GM21367 (cell line): Measurements from ENCODE around the gene SRPK3.
"Not testable (repeated sequence)": the region's sequence is repeated elsewhere in the genome, so short reads cannot be mapped to it uniquely, and the experiment has no call there.

ENCODE experiments used
- ATAC-seq: cut with Tn5 transposase; IDR thresholded peaks from one replicate; pipeline ENCODE4 v1.9.1; 2021; ENCODE audit not compliant: unreplicated experiment

SRPK3 gene

GRCh38 chrX:153804621-153805020 is 23.8 kb downstream of the SRPK3 start:
- no peak for ATAC-seq

- ATAC-seq, result no peak
Observed at GRCh38 chrX:153805436-153805835, 24.6 kb downstream of the SRPK3 start.

GRCh38 chrX:153806999-153807575 is 26.2 kb downstream of the SRPK3 start:
- no peak for ATAC-seq

DNA sequence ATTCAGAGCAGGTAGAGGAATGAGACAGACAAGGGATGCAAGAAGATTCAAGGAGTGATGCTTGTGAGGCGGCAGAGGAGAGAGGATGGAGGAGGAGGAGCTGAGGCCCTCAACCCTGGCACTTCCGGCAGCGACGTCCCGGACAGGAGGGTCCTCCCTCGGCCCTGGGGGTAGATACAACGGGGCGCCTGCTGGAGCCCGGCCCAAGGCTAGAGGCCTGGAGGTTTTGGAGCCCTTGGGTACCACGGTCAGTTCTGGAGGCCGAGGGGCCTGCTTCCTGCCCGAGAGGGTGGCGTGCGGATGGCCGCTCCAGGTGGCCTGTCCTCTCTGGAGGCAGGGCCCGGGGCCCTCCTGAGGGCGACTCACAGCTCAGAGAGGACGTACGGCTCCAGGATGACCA is 27.1 kb downstream of the SRPK3 start:
- ATAC-seq, result no peak

- no peak for ATAC-seq
Observed at GRCh38 chrX:153812220-153812619, 31.4 kb downstream of the SRPK3 start.

- no peak for ATAC-seq
Observed at GRCh38 chrX:153813161-153813560, 32.3 kb downstream of the SRPK3 start.

DNA sequence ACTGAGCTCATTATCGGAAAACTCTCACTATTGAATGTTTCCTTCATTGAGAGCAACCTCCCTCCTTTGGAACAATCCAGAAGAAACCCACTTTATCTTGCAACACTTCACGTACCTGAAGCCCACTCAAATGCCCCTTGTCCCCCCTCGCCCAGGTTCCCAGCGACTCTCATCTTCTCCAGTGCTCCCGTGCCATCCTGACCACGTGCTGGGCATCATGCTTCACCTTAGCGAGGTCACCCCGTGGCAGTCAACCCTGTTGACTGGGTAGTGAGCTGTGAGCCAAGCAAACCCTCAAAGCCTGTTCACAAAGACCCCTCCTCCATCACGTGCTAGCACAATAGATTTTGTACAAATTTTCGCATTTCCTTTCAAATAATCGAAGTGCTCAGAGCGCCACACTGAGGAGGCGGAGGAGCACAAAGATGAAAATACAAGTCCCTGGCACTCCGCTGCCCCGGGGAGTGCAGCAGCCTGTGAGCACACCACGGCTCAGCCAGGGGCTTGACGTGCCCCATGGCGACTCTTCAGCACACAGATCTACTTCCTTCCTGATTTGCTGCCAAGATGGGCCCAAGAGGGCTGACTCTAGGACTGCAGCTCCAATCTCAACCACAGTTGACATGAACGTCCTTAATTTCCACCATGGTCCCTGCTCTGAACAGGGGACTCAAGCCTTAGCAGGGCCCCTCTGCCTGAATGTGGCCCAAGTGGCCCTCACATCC is 33.9 kb downstream of the SRPK3 start:
- ATAC-seq, result no peak

GRCh38 chrX:153816831-153817690 is 36.2 kb downstream of the SRPK3 start:
- no peak for ATAC-seq

GRCh38 chrX:153818064-153818463 is 37.2 kb downstream of the SRPK3 start:
- not testable (repeated sequence) for ATAC-seq

DNA sequence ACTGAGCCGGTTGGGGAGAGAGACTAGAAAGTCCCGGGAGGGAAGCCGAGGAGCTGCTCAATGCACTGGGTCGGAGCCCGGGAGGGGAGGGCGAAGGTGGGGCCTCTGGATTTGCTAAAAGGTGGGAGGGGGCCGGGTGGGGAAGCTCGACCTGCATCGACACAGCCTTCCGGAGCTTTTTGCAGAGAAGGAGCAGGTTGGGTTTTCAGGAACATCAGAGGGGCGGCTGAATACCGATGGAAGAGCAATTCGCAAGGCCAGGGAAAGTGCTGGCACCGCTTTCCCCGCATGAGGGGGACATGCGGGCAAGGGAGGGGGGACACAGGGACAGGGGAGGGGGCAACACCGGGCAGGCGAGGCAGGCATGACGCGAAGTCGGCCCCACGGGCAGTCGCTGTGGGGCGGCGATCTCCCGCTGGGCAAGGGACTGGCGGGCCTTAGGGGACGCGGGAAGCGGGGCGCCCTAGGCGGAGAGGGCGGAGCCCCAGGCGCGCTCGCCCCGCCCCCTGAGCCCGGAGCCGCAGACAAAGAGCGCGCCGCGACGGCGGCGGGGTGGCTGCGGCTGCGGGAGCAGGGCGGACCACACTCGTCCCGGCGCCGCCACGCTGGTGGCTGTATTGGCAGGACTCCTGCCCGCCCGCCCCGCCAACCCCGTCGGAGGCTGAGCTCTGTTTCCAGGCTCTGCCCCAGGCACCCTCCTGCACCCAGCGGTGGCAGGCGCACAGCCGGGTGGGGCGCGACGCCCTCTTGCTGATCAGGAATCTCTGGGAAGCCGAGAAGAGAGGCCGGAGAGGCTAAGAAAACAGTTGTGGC is 37.9 kb downstream of the SRPK3 start:
- ATAC-seq, result no peak

DNA sequence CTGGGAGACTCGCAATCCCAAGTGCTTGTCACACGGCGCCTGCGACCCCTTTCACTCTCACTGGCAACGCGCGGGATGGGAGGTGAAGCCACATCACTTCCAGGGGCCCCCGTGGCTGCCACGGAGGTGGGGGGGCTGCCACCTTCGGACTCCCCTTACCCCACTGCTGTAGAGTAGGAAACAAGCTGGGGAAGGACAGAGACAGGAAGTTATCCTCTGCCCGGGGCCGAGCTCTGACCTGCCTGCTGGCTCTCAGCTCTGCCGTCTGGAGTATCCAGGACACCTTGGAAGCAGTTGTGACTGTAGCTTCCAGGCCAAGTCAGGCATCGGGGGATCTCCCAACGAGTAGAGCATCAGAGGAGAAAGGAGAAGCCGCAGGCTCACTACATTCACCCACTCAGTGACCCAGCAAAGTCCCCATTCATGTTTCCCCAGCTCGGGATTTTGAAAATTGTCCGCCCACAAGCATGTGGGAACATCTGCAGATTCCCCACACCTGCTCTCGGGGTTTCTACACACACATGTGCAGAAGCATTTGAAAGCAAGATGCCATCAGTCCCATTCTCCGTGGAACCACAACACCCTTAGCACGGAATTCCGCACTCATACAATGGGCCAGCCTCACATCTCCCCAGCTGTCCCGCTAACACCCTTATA is 38.7 kb downstream of the SRPK3 start:
- no peak for ATAC-seq

GRCh38 chrX:153820601-153821000 is 39.8 kb downstream of the SRPK3 start:
- ATAC-seq, result no peak

DNA sequence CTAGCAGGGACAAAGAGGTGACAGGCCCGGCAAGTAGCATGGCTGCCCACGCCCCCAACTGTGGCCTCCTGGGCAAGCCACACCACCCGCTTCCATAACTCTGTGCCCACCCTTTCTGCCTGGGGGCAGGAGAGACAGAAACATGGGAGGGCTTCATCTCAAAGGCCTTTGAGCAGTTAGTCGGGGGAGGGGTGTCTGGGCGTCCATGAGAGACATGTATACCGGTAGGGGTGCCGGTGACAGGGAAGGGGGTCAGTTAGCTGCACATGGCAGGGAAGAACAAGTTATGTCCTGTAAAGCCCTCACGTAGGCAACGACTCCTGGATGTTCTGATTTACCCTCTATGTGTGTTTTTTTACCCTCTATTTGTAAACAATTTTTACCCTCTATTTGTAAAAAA is 40.2 kb downstream of the SRPK3 start:
- ATAC-seq, result no peak

GRCh38 chrX:153824348-153824747 is 43.5 kb downstream of the SRPK3 start:
- ATAC-seq, result no peak

DNA sequence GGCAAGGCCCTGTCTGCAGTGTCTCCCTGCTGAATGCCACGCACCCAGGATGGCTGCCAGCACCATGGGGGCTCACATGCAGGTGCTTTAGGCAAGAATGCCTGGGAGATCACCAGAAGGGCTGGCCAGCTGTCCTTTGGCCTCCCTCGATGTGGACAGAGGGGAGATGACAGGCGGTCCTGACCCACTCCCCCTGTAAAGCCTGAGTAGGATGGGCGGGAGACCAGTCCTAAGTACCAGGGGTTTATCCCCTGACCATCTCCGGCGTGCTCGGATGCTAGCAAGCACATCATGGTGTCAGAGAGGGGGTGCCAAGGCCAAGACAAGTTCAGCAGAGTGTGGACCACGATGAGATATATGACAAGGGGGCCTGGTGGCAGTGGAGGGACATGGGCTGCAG is 44.2 kb downstream of the SRPK3 start:
- no peak for ATAC-seq

DNA sequence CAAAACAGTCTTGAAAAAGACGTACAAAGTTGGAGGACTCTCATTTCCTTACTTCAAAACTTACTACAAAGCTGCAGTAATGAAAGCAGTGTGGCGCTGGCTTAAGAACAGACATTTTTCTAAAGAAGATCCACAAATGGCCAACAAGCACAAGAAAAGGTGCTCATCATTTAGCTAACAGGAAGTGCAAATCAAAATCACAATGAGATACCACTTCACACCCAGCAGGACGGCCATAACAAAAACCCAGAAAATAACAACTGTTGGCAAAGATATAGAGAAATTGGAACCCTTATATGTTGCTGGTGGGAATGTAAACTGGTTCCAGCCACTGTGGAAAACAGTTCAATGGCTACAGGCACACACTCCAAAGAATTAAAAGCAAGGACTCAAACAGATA is 46.2 kb downstream of the SRPK3 start:
- no peak for ATAC-seq

DNA sequence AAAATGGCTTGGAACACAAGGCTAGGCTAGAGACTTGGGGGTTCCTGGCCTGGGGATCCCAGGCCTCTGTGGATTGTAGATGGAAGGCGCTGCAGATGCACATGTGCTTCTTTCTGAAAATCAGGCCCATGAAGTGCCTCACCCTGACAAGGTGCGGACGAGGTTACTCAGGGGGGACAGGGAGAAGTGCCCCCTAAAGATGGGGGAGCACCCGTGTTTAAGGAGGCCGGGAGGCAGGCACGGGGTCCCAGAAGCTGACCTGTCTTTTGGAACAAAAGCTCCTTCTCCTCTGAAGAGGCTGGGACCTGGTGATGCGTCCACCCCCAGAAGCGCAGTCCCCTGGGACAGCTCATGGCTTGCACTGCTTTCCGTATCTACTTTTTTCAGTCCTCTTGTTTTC is 47.1 kb downstream of the SRPK3 start:
- no peak for ATAC-seq

GRCh38 chrX:153828308-153828707 is 47.5 kb downstream of the SRPK3 start:
- no peak for ATAC-seq

DNA sequence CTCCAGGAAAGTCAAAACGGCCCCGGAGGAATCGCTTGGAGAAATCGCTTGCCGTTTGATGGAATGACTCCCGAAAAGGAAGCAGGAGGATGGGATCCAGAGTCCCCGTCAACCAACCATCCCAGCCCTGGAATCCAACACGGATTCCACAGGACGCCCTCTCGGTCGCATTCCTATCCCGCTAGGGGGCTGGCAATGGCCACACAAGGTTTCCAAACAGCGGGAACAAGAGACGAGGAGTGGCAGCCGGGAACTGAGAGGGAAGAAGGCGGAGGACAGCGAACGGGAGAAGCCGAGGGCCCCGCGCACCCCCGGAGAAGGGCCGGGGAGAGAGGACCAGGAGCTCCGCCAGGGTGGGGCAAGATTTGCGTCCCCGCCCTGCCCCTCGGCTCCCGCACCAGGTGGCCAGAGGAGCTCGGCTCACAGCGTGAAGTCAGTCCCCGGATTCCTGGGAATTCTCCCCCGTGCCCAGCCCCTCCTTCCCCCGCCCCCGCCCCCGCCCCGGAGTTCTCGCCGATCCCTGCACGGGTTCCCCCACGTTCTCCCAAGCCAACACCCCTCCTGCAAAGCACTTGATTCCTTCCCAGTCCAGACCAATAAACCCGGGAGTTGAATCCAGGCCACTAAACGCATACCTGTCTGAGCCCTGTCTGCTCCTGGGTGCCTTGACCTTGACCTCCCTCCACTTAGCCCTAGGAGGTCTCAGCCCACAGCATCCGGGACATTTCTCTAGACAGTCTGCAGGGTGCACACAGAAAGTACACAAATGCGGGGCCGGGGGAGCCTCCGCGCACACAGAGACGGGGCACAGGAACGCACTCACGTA is 48.1 kb downstream of the SRPK3 start:
- no peak for ATAC-seq

GRCh38 chrX:153829549-153829798 is 48.6 kb downstream of the SRPK3 start:
- ATAC-seq, result no peak
